Calu3 (cell line): ENCODE results near the gene CNR2. TPM values are rescaled to one million over a fixed set of nuclear protein-coding genes. Genes with fewer than 3 reads are reported as not detected.

Source experiments
- BruUV-seq: library from RNA; stranded (reverse); fragments of 400-500 nt; replicated peaks from 2 replicates; lab custom pipeline; 2021; lab: Mats Ljungman, UMichigan
- CTCF ChIA-PET: fragments of 300-600 bp; sonication (Branson Sonifier 250); formaldehyde crosslinking; loops from one replicate; lab custom pipeline; 2022; ENCODE audit warnings: antibody characterized with exemption; lab: Charles Lee
- DNase-seq: peaks from one replicate; pipeline ENCODE4 v3.0.0; 2022
- H3K27ac Mint-ChIP-seq: one replicate; pipeline ENCODE4 v1.8.0; 2022; ENCODE audit warnings: mixed read lengths; ENCODE audit not compliant: unreplicated experiment
- H3K27me3 Mint-ChIP-seq: one replicate; pipeline ENCODE4 v1.8.0; 2022; ENCODE audit warnings: mixed read lengths; ENCODE audit not compliant: unreplicated experiment
- H3K36me3 Mint-ChIP-seq: one replicate; pipeline ENCODE4 v1.8.0; 2022; ENCODE audit warnings: mild to moderate bottlenecking, moderate library complexity, mixed read lengths; ENCODE audit not compliant: insufficient read depth, unreplicated experiment
- H3K4me1 Mint-ChIP-seq: one replicate; pipeline ENCODE4 v1.8.0; 2022; ENCODE audit warnings: mild to moderate bottlenecking, low read depth, mixed read lengths; ENCODE audit not compliant: unreplicated experiment
- H3K4me3 Mint-ChIP-seq: one replicate; pipeline ENCODE4 v1.8.0; 2022; ENCODE audit warnings: mild to moderate bottlenecking, low read depth, moderate library complexity, mixed read lengths; ENCODE audit not compliant: unreplicated experiment
- H3K9me3 Mint-ChIP-seq: one replicate; pipeline ENCODE4 v1.8.0; 2022; ENCODE audit warnings: low read depth, mixed read lengths; ENCODE audit not compliant: unreplicated experiment
- CTCF ChIP-seq: fragments of 200-600 bp; IDR thresholded peaks from one replicate; pipeline ENCODE4 v1.8.0; 2022; ENCODE audit warnings: antibody characterized with exemption; ENCODE audit not compliant: unreplicated experiment
- intact Hi-C: fragments of 100-400 bp; cut with micrococcal nuclease; formaldehyde crosslinking; loops from one replicate; pipeline ENCODE4 v1.10.0; 2022; ENCODE audit not compliant: unreplicated experiment
- total RNA-seq: library from RNA; stranded (reverse); gene quantifications from 2 replicates; pipeline ENCODE4 v1.2.3, GENCODE V29; 2022

The CNR2 gene
- total RNA-seq, 1 experiment from 2014 or later = not detected

DNA sequence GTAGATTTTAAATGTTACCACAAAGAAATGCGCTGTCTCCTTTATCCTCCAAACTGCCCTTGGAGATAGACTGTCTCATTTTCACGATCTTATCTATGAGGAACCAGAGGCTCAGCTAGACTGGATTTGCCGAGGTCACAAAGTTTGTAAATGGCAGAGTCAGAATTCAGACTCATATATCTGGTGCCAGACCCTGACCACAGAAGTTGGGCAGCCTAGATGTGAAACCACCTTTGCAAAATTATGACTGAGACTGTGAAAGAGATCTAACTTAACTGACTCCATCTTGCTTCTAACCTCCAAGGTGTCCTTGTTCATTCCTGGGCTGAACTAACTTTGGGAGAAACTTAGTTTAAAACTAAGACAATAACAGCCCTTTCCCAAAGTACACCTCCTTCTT, 14.1 kb downstream of the CNR2 start:
- Mint-ChIP-seq H3K27ac (no peak overlapping the region), H3K9me3 (no peaks in the 10 kb centered on the region), H3K4me3 (no peak overlapping the region), H3K36me3 (no peaks in the 10 kb centered on the region), H3K4me1 (peaks cover under 1% of the 10 kb centered on the region), H3K27me3 (peaks cover 59% of the 10 kb centered on the region)
- CTCF ChIA-PET = no interaction called here
- intact Hi-C loops = no loop called here
- BruUV-seq = no TSS peak
- DNase-seq = no peak
- no peak for TF ChIP-seq CTCF

- intact Hi-C loops = no loop called here
- Mint-ChIP-seq H3K4me3 (no peak overlapping the region), H3K27ac (no peak overlapping the region), H3K36me3 (no peaks in the 10 kb centered on the region), H3K27me3 (peaks cover 58% of the 10 kb centered on the region), H3K9me3 (no peaks in the 10 kb centered on the region), H3K4me1 (no peaks in the 10 kb centered on the region)
- CTCF ChIA-PET = interaction anchor here (1.2 kb wide), 1 partner anchor 20 kb away, joined by 4 read pairs; no protein-coding TSS in a partner anchor
- BruUV-seq = no TSS peak
- DNase-seq = no peak
- no peak for TF ChIP-seq CTCF
Measured at GRCh38 chr1:23897083-23897482, 16.1 kb downstream of the CNR2 start.

DNA sequence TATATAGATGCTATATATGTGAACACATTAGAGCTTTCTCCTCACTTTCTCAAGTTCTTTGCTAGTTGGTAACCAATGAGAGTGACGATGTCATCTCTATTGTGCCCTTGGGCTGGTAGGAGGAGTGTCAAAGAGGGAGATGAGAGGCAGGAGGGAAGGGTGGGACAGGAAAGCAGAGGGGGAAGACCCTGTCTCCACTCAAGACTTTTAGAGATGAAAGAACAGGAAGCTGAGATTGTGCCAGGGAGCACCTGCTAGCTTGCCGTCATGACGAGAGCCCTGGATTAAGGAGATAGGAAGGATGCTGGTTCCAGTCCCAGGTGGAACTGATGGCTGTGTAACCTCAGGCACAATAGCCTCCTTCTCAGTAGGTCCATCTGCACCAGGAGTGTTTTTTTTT, 16.7 kb downstream of the CNR2 start:
- Mint-ChIP-seq H3K27me3 (peaks cover 58% of the 10 kb centered on the region), H3K9me3 (no peaks in the 10 kb centered on the region), H3K4me3 (no peak overlapping the region), H3K36me3 (no peaks in the 10 kb centered on the region), H3K27ac (no peak overlapping the region), H3K4me1 (no peaks in the 10 kb centered on the region)
- TF ChIP-seq CTCF = no peak
- no peak for DNase-seq
- CTCF ChIA-PET = interaction anchor here (0.6 kb wide), 1 partner anchor 59 kb away, joined by 3 read pairs; no protein-coding TSS in a partner anchor
- intact Hi-C loops = no loop called here
- BruUV-seq = no TSS peak

GRCh38 chr1:23895993-23896392, 17.2 kb downstream of the CNR2 start:
- no peak for TF ChIP-seq CTCF
- CTCF ChIA-PET = interaction anchor here (0.6 kb wide), 1 partner anchor 59 kb away, joined by 3 read pairs; no protein-coding TSS in a partner anchor
- no peak for DNase-seq
- Mint-ChIP-seq H3K4me3 (no peak overlapping the region), H3K27me3 (peaks cover 58% of the 10 kb centered on the region), H3K27ac (no peak overlapping the region), H3K9me3 (no peaks in the 10 kb centered on the region), H3K4me1 (no peaks in the 10 kb centered on the region), H3K36me3 (no peaks in the 10 kb centered on the region)
- no TSS peak for BruUV-seq
- intact Hi-C loops = no loop called here
